ENCODE measurements around the gene DDX27.

The DDX27 gene

GRCh38 chr20:49231471-49231870 is 12.3 kb downstream of the DDX27 start:
- no peak overlapping the region for H3K27ac ChIP-seq (ENCODE audit: low read depth, low read length)
- no peaks in the 10 kb centered on the region for H3K9me2 ChIP-seq (replicated peaks; ENCODE audit: control insufficient read depth, low read length)
- peaks cover 70% of the 10 kb centered on the region for H3K36me3 ChIP-seq (ENCODE audit: control insufficient read depth, low read length)
- TF ChIP-seq EZH2phosphoT487 (IDR thresholded peaks at IDR 0.05; ENCODE audit: borderline replicate concordance, low read length) (no peak), CTCF (IDR thresholded peaks at IDR 0.05; ENCODE audit: low read depth, low read length, poor library complexity, severe bottlenecking) (no peak)
- no peaks in the 10 kb centered on the region for H3K9me3 ChIP-seq (ENCODE audit: control insufficient read depth, insufficient read depth, low read length)
- no peak overlapping the region for H3K4me3 ChIP-seq (ENCODE audit: low read length)
- H4K20me1 ChIP-seq (ENCODE audit: control insufficient read depth, insufficient read depth, low read depth, low read length), result no peaks in the 10 kb centered on the region
- no peaks in the 10 kb centered on the region for H3K79me2 ChIP-seq (ENCODE audit: control insufficient read depth, low read length)
- H3K4me2 ChIP-seq (ENCODE audit: low read length), result no peak overlapping the region
- H3K4me1 ChIP-seq (ENCODE audit: control insufficient read depth, low read length), result peaks cover 8% of the 10 kb centered on the region; the same call in 1 of the 2 replicates
- no peaks in the 10 kb centered on the region for H3K27me3 ChIP-seq (ENCODE audit: control insufficient read depth, low read length)
- H3F3A ChIP-seq (ENCODE audit: control insufficient read depth, insufficient read depth), result no peaks in the 10 kb centered on the region

- peaks cover 8% of the 10 kb centered on the region; the same call in 1 of the 2 replicates for H3K4me1 ChIP-seq (ENCODE audit: control insufficient read depth, low read length)
- no peaks in the 10 kb centered on the region for H3K9me3 ChIP-seq (ENCODE audit: control insufficient read depth, insufficient read depth, low read length)
- no peak overlapping the region for H3K27ac ChIP-seq (ENCODE audit: low read depth, low read length)
- no peaks in the 10 kb centered on the region for H4K20me1 ChIP-seq (ENCODE audit: control insufficient read depth, insufficient read depth, low read depth, low read length)
- no peaks in the 10 kb centered on the region for H3F3A ChIP-seq (ENCODE audit: control insufficient read depth, insufficient read depth)
- H3K36me3 ChIP-seq (ENCODE audit: control insufficient read depth, low read length), result peaks cover 76% of the 10 kb centered on the region
- no peak for TF ChIP-seq CTCF (IDR thresholded peaks at IDR 0.05; ENCODE audit: low read depth, low read length, poor library complexity, severe bottlenecking)
- no peak for TF ChIP-seq EZH2phosphoT487 (IDR thresholded peaks at IDR 0.05; ENCODE audit: borderline replicate concordance, low read length)
- H3K4me3 ChIP-seq (ENCODE audit: low read length), result no peak overlapping the region
- H3K27me3 ChIP-seq (ENCODE audit: control insufficient read depth, low read length), result no peaks in the 10 kb centered on the region
- no peaks in the 10 kb centered on the region for H3K79me2 ChIP-seq (ENCODE audit: control insufficient read depth, low read length)
- no peaks in the 10 kb centered on the region for H3K9me2 ChIP-seq (replicated peaks; ENCODE audit: control insufficient read depth, low read length)
- H3K4me2 ChIP-seq (ENCODE audit: low read length), result no peak overlapping the region
Measured at GRCh38 chr20:49233226-49233625, 14.0 kb downstream of the DDX27 start.

GRCh38 chr20:49234831-49235230 is 15.6 kb downstream of the DDX27 start:
- H3F3A ChIP-seq (ENCODE audit: control insufficient read depth, insufficient read depth), result peaks cover 2% of the 10 kb centered on the region; the same call in 1 of the 2 replicates
- H3K4me1 ChIP-seq (ENCODE audit: control insufficient read depth, low read length), result peaks cover 8% of the 10 kb centered on the region; the same call in 1 of the 2 replicates
- no peaks in the 10 kb centered on the region for H3K27me3 ChIP-seq (ENCODE audit: control insufficient read depth, low read length)
- no peak overlapping the region for H3K4me2 ChIP-seq (ENCODE audit: low read length)
- no peaks in the 10 kb centered on the region for H3K9me3 ChIP-seq (ENCODE audit: control insufficient read depth, insufficient read depth, low read length)
- no peaks in the 10 kb centered on the region for H3K9me2 ChIP-seq (replicated peaks; ENCODE audit: control insufficient read depth, low read length)
- H3K36me3 ChIP-seq (ENCODE audit: control insufficient read depth, low read length), result peaks cover 75% of the 10 kb centered on the region
- H3K4me3 ChIP-seq (ENCODE audit: low read length), result no peak overlapping the region
- H3K27ac ChIP-seq (ENCODE audit: low read depth, low read length), result no peak overlapping the region
- TF ChIP-seq CTCF (IDR thresholded peaks at IDR 0.05; ENCODE audit: low read depth, low read length, poor library complexity, severe bottlenecking) (no peak), EZH2phosphoT487 (IDR thresholded peaks at IDR 0.05; ENCODE audit: borderline replicate concordance, low read length) (no peak)
- H3K79me2 ChIP-seq (ENCODE audit: control insufficient read depth, low read length), result no peaks in the 10 kb centered on the region
- H4K20me1 ChIP-seq (ENCODE audit: control insufficient read depth, insufficient read depth, low read depth, low read length), result no peaks in the 10 kb centered on the region

All from DOHH2 (cell line).